Naive thymus-derived CD8-positive, alpha-beta T cell (primary cell): ENCODE data around the gene OCA2. TPM values are rescaled to one million over a fixed set of nuclear protein-coding genes. Genes with fewer than 3 reads are reported as not detected.

Experiments used
- ATAC-seq, 2 donors: fragments of 150-1000 bp; cut with Tn5 transposase in 1 of 2; sonication (Bioruptor Pico), chemical (Tn5 transposase) in 1 of 2; 1 replicate in 1 of 2; 2 replicates in 1 of 2; pipeline ENCODE4 v1.10.0; 2021; ENCODE audit warnings: mild to moderate bottlenecking in 2 of 2, moderate library complexity in 2 of 2
- POLR2A ChIA-PET: fragments of 350-600 bp; sonication (Branson Sonifier 250); formaldehyde crosslinking; loops from one replicate; lab custom pipeline; 2021; ENCODE audit warnings: antibody characterized with exemption; lab: Charles Lee
- DNase-seq, 10 donors: peaks; one replicate each; pipeline versions ENCODE4 v3.0.0 to v3.0.0-alpha.2; 2020 to 2022
- H3K27ac Mint-ChIP-seq, 10 donors: one replicate each; pipeline ENCODE4 v1.8.0; 2020 to 2022; ENCODE audit warnings: mild to moderate bottlenecking in 10 of 10, mixed read lengths in 10 of 10, moderate library complexity in 4 of 10, inconsistent platforms in 1 of 10
- H3K27me3 Mint-ChIP-seq, 5 donors: one replicate each; pipeline ENCODE4 v1.8.0; 2021 to 2022; ENCODE audit warnings: mixed read lengths in 5 of 5
- H3K36me3 Mint-ChIP-seq, 3 donors: one replicate each; pipeline ENCODE4 v1.8.0; 2020 to 2022; ENCODE audit warnings: mixed read lengths in 3 of 3, mild to moderate bottlenecking in 2 of 3, inconsistent platforms in 1 of 3
- H3K4me1 Mint-ChIP-seq, 4 donors: one replicate each; pipeline ENCODE4 v1.8.0; 2021 to 2022; ENCODE audit warnings: mixed read lengths in 4 of 4
- H3K4me3 Mint-ChIP-seq, 10 donors: one replicate each; pipeline ENCODE4 v1.8.0; 2020 to 2022; ENCODE audit warnings: mild to moderate bottlenecking in 10 of 10, mixed read lengths in 10 of 10, moderate library complexity in 6 of 10, inconsistent platforms in 1 of 10
- H3K9me3 Mint-ChIP-seq, 9 donors: one replicate each; pipeline ENCODE4 v1.8.0; 2020 to 2022; ENCODE audit warnings: mixed read lengths in 9 of 9, mild to moderate bottlenecking in 3 of 9, inconsistent platforms in 1 of 9, moderate library complexity in 1 of 9
- polyA plus RNA-seq, 3 donors: library from polyadenylated mRNA; unstranded; fragments of 300-500 nt; fragmentation: Illumina TruSeq; gene quantifications; one replicate each; pipeline ENCODE4 v1.2.3, GENCODE V29; 2021
- total RNA-seq, 8 experiments: library from RNA in 2 of 8; stranded (reverse) in 2 of 8; gene quantifications; one replicate each; pipeline ENCODE4 v1.2.3 and lab custom pipeline; 2021 to 2026

Gene OCA2
- total and polyA plus RNA-seq, 5 experiments from 2014 or later, result not detected

GRCh38 chr15:27826902-27827714, 272.0 kb downstream of the OCA2 start:
- H3K27ac Mint-ChIP-seq, result no peak overlapping the region
- DNase-seq (no peak), ATAC-seq (no peak)
- peaks cover 0 to 2% (median 0%) of the 10 kb centered on the region in 9 donors for H3K9me3 Mint-ChIP-seq
- no peak overlapping the region for H3K4me3 Mint-ChIP-seq
- POLR2A ChIA-PET, result no interaction called here
- H3K4me1 Mint-ChIP-seq, result no peaks in the 10 kb centered on the region
- H3K27me3 Mint-ChIP-seq, result peaks cover 0 to 7% (median 0%) of the 10 kb centered on the region in 5 donors
- no peaks in the 10 kb centered on the region for H3K36me3 Mint-ChIP-seq

GRCh38 chr15:27826411-27826810, 272.7 kb downstream of the OCA2 start:
- no peaks in the 10 kb centered on the region for H3K36me3 Mint-ChIP-seq
- peaks cover 0 to 2% (median 0%) of the 10 kb centered on the region in 9 donors for H3K9me3 Mint-ChIP-seq
- H3K4me3 Mint-ChIP-seq, result no peak overlapping the region
- DNase-seq (no peak), ATAC-seq (no peak)
- POLR2A ChIA-PET, result no interaction called here
- H3K27ac Mint-ChIP-seq, result no peak overlapping the region
- H3K4me1 Mint-ChIP-seq, result no peaks in the 10 kb centered on the region
- peaks cover 0 to 3% (median 0%) of the 10 kb centered on the region in 5 donors for H3K27me3 Mint-ChIP-seq

GRCh38 chr15:27824841-27825422, 274.2 kb downstream of the OCA2 start:
- Mint-ChIP-seq H3K4me3 (no peak overlapping the region), H3K9me3 (peaks cover 0 to 6% (median 0%) of the 10 kb centered on the region in 9 donors), H3K27ac (no peak overlapping the region), H3K27me3 (peaks cover 0 to 6% (median 0%) of the 10 kb centered on the region in 5 donors), H3K4me1 (no peaks in the 10 kb centered on the region), H3K36me3 (no peaks in the 10 kb centered on the region)
- POLR2A ChIA-PET, result no interaction called here
- ATAC-seq (no peak), DNase-seq (no peak)

- ATAC-seq (no peak), DNase-seq (no peak)
- Mint-ChIP-seq H3K4me3 (no peak overlapping the region), H3K4me1 (no peaks in the 10 kb centered on the region), H3K9me3 (peaks cover 5 to 23% (median 14%) of the 10 kb centered on the region in 9 donors), H3K27me3 (peaks cover 0 to 13% (median 0%) of the 10 kb centered on the region in 5 donors), H3K27ac (no peak overlapping the region), H3K36me3 (peaks cover 0 to 10% (median 3%) of the 10 kb centered on the region in 3 donors)
- POLR2A ChIA-PET, result no interaction called here
These were observed 277.8 kb downstream of the OCA2 start for GRCh38 chr15:27821273-27821672.

- H3K9me3 Mint-ChIP-seq, result peaks cover 5 to 23% (median 14%) of the 10 kb centered on the region in 9 donors
- no peaks in the 10 kb centered on the region for H3K4me1 Mint-ChIP-seq
- H3K36me3 Mint-ChIP-seq, result peaks cover 0 to 10% (median 3%) of the 10 kb centered on the region in 3 donors
- no peak for ATAC-seq
- no peak overlapping the region for H3K4me3 Mint-ChIP-seq
- peaks cover 0 to 13% (median 0%) of the 10 kb centered on the region in 5 donors for H3K27me3 Mint-ChIP-seq
- POLR2A ChIA-PET, result no interaction called here
- H3K27ac Mint-ChIP-seq, result no peak overlapping the region
- no peak for DNase-seq
These were observed 278.4 kb downstream of the OCA2 start for GRCh38 chr15:27820722-27821121.

GRCh38 chr15:27820232-27820631, 278.9 kb downstream of the OCA2 start:
- H3K27ac Mint-ChIP-seq, result no peak overlapping the region
- no peak for DNase-seq

GRCh38 chr15:27817258-27817657, 281.9 kb downstream of the OCA2 start:
- POLR2A ChIA-PET, result no interaction called here
- H3K36me3 Mint-ChIP-seq, result peaks cover 0 to 10% (median 3%) of the 10 kb centered on the region in 3 donors
- H3K4me1 Mint-ChIP-seq, result no peaks in the 10 kb centered on the region
- peaks cover 0 to 14% (median 0%) of the 10 kb centered on the region in 5 donors for H3K27me3 Mint-ChIP-seq
- no peak overlapping the region for H3K4me3 Mint-ChIP-seq
- H3K9me3 Mint-ChIP-seq, result peaks cover 5 to 23% (median 14%) of the 10 kb centered on the region in 9 donors
- no peak overlapping the region for H3K27ac Mint-ChIP-seq
- DNase-seq (no peak), ATAC-seq (no peak)

More at GRCh38 chr15:27820232-27820631, 278.9 kb downstream of the OCA2 start:
- Mint-ChIP-seq H3K9me3 (peaks cover 5 to 23% (median 14%) of the 10 kb centered on the region in 9 donors), H3K4me3 (no peak overlapping the region), H3K4me1 (no peaks in the 10 kb centered on the region), H3K27me3 (peaks cover 0 to 13% (median 0%) of the 10 kb centered on the region in 5 donors), H3K36me3 (peaks cover 0 to 10% (median 3%) of the 10 kb centered on the region in 3 donors)
- POLR2A ChIA-PET, result no interaction called here
- ATAC-seq, result no peak

GRCh38 chr15:27816790-27817189, 282.3 kb downstream of the OCA2 start:
- no peak for DNase-seq
- no peak overlapping the region for H3K27ac Mint-ChIP-seq
- no peaks in the 10 kb centered on the region for H3K4me1 Mint-ChIP-seq
- peaks cover 5 to 22% (median 14%) of the 10 kb centered on the region in 9 donors for H3K9me3 Mint-ChIP-seq
- POLR2A ChIA-PET, result no interaction called here
- peaks cover 0 to 10% (median 3%) of the 10 kb centered on the region in 3 donors for H3K36me3 Mint-ChIP-seq
- no peak overlapping the region for H3K4me3 Mint-ChIP-seq
- ATAC-seq, result no peak
- H3K27me3 Mint-ChIP-seq, result peaks cover 0 to 14% (median 0%) of the 10 kb centered on the region in 5 donors

GRCh38 chr15:27815035-27815434, 284.1 kb downstream of the OCA2 start:
- H3K4me1 Mint-ChIP-seq, result no peaks in the 10 kb centered on the region
- peaks cover 0 to 10% (median 3%) of the 10 kb centered on the region in 3 donors for H3K36me3 Mint-ChIP-seq
- POLR2A ChIA-PET, result no interaction called here
- no peak for ATAC-seq
- peaks cover 0 to 12% (median 0%) of the 10 kb centered on the region in 5 donors for H3K27me3 Mint-ChIP-seq
- no peak overlapping the region for H3K4me3 Mint-ChIP-seq
- DNase-seq, result no peak
- H3K9me3 Mint-ChIP-seq, result peaks cover 5 to 20% (median 14%) of the 10 kb centered on the region in 9 donors
- H3K27ac Mint-ChIP-seq, result no peak overlapping the region

- Mint-ChIP-seq H3K9me3 (peaks cover 3 to 23% (median 14%) of the 10 kb centered on the region in 9 donors), H3K4me3 (no peak overlapping the region), H3K4me1 (no peaks in the 10 kb centered on the region), H3K27me3 (peaks cover 0 to 5% (median 0%) of the 10 kb centered on the region in 5 donors), H3K27ac (no peak overlapping the region), H3K36me3 (peaks cover 0 to 10% (median 3%) of the 10 kb centered on the region in 3 donors)
- no peak for DNase-seq
- ATAC-seq, result no peak
- POLR2A ChIA-PET, result no interaction called here
These were observed 286.0 kb downstream of the OCA2 start for GRCh38 chr15:27813139-27813538.

GRCh38 chr15:27808182-27808581, 290.9 kb downstream of the OCA2 start:
- no peak for DNase-seq

GRCh38 chr15:27807335-27807734, 291.8 kb downstream of the OCA2 start:
- no peak for ATAC-seq
- H3K4me3 Mint-ChIP-seq, result no peak overlapping the region
- H3K4me1 Mint-ChIP-seq, result no peaks in the 10 kb centered on the region
- H3K27ac Mint-ChIP-seq, result no peak overlapping the region
- peaks cover 0 to 14% (median 2%) of the 10 kb centered on the region in 9 donors for H3K9me3 Mint-ChIP-seq
- H3K27me3 Mint-ChIP-seq, result peaks cover 0 to 12% (median 1%) of the 10 kb centered on the region in 5 donors
- POLR2A ChIA-PET, result no interaction called here
- H3K36me3 Mint-ChIP-seq, result no peaks in the 10 kb centered on the region
- DNase-seq, result no peak

More at GRCh38 chr15:27808182-27808581, 290.9 kb downstream of the OCA2 start:
- no peak for ATAC-seq
- no peaks in the 10 kb centered on the region for H3K36me3 Mint-ChIP-seq
- no peak overlapping the region for H3K4me3 Mint-ChIP-seq
- H3K27me3 Mint-ChIP-seq, result peaks cover 0 to 17% (median 1%) of the 10 kb centered on the region in 5 donors
- POLR2A ChIA-PET, result no interaction called here
- H3K9me3 Mint-ChIP-seq, result peaks cover 0 to 14% (median 2%) of the 10 kb centered on the region in 9 donors
- H3K27ac Mint-ChIP-seq, result peak overlapping the region in 1 of 10 donors; percentile 30
- no peaks in the 10 kb centered on the region for H3K4me1 Mint-ChIP-seq

- no peak for ATAC-seq
- POLR2A ChIA-PET, result no interaction called here
These were observed 292.7 kb downstream of the OCA2 start for GRCh38 chr15:27806396-27806795.

More at GRCh38 chr15:27806396-27806795, 292.7 kb downstream of the OCA2 start:
- no peak for DNase-seq
- Mint-ChIP-seq H3K36me3 (no peaks in the 10 kb centered on the region), H3K27ac (no peak overlapping the region), H3K4me3 (no peak overlapping the region), H3K9me3 (peaks cover 0 to 12% (median 2%) of the 10 kb centered on the region in 9 donors), H3K27me3 (peaks cover 0 to 12% (median 1%) of the 10 kb centered on the region in 5 donors), H3K4me1 (no peaks in the 10 kb centered on the region)
